Activated CD8-positive, alpha-beta T cell treated with anti-CD3 and anti-CD28 coated beads for 36 hours (primary cell): Measurements from ENCODE around the gene MTMR12. TPM values are rescaled to one million over a fixed set of nuclear protein-coding genes. Genes with fewer than 3 reads are reported as not detected.

Experiments
- ATAC-seq: fragments of 200-7000 bp; cut with Tn5 transposase; one replicate; pipeline ENCODE4 v1.10.0; 2021; ENCODE audit warnings: mild to moderate bottlenecking, moderate library complexity
- CTCF ChIA-PET: fragments of 350-600 bp; sonication (Branson Sonifier 250); formaldehyde crosslinking; loops from one replicate; lab custom pipeline; 2021; ENCODE audit warnings: antibody characterized with exemption; lab: Charles Lee
- POLR2A ChIA-PET: fragments of 350-600 bp; sonication (Branson Sonifier 250); formaldehyde crosslinking; loops from one replicate; lab custom pipeline; 2021; ENCODE audit warnings: antibody characterized with exemption; lab: Charles Lee
- DNase-seq: peaks from one replicate; pipeline ENCODE4 v3.0.0-alpha.2; 2020
- H3K27ac Mint-ChIP-seq: one replicate; pipeline ENCODE4 v1.8.0; 2021; ENCODE audit warnings: mild to moderate bottlenecking, mixed read lengths
- H3K27me3 Mint-ChIP-seq: one replicate; pipeline ENCODE4 v1.8.0; 2021; ENCODE audit warnings: mixed read lengths
- H3K36me3 Mint-ChIP-seq: one replicate; pipeline ENCODE4 v1.8.0; 2021; ENCODE audit warnings: low read depth, mixed read lengths
- H3K4me1 Mint-ChIP-seq: one replicate; pipeline ENCODE4 v1.8.0; 2021; ENCODE audit warnings: low read depth, mixed read lengths
- H3K4me3 Mint-ChIP-seq: one replicate; pipeline ENCODE4 v1.8.0; 2021; ENCODE audit warnings: mild to moderate bottlenecking, moderate library complexity, mixed read lengths
- H3K9me3 Mint-ChIP-seq: one replicate; pipeline ENCODE4 v1.8.0; 2021; ENCODE audit warnings: mixed read lengths
- intact Hi-C: fragments of 100-400 bp; cut with micrococcal nuclease; formaldehyde crosslinking; loops from one replicate; pipeline ENCODE4 v1.10.0; 2022
- total RNA-seq, 2 experiments: library from RNA; stranded (reverse); gene quantifications; one replicate each; pipeline ENCODE4 v1.2.3, GENCODE V29; 2021
- TF ChIP-seq, protein P1 (sequence below): fragments of 200-600 bp; IDR thresholded peaks from one replicate; pipeline ENCODE4 v1.8.0; 2022; ENCODE audit warnings: antibody characterized with exemption, mild to moderate bottlenecking

Gene MTMR12
- total RNA-seq, 2 experiments from 2014 or later: 19.7 to 19.9 TPM

DNA sequence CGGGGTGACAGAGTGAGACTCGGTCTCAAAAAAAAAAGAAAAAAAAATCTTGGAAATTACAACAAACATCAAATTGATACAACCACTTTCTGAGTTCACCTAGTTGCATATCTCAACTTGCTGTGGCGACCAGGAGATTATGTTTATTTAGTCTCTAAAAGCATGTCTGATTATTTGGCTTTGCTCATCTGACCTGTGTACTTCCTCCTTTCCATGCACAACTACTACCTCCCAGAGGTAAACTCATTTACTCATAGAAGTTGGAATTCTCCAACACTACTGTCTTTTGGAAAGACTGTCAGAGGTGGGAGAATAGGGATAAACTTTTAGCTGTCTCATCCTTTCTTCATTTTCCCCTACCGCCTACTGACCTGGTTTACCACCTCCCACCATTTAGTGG is 42.6 kb downstream of the MTMR12 start:
- no peak overlapping the region for H3K4me3 Mint-ChIP-seq

GRCh38 chr5:32265902-32266301 is 46.8 kb downstream of the MTMR12 start:
- H3K27me3 Mint-ChIP-seq: no peaks in the 10 kb centered on the region
- no peak overlapping the region for H3K4me3 Mint-ChIP-seq
- POLR2A ChIA-PET: no interaction called here
- peaks cover 47% of the 10 kb centered on the region for H3K36me3 Mint-ChIP-seq
- DNase-seq: no peak
- no peaks in the 10 kb centered on the region for H3K9me3 Mint-ChIP-seq
- no peak overlapping the region for H3K27ac Mint-ChIP-seq
- ATAC-seq: no peak
- H3K4me1 Mint-ChIP-seq: peaks cover 8% of the 10 kb centered on the region
- TF ChIP-seq, protein P1, sequence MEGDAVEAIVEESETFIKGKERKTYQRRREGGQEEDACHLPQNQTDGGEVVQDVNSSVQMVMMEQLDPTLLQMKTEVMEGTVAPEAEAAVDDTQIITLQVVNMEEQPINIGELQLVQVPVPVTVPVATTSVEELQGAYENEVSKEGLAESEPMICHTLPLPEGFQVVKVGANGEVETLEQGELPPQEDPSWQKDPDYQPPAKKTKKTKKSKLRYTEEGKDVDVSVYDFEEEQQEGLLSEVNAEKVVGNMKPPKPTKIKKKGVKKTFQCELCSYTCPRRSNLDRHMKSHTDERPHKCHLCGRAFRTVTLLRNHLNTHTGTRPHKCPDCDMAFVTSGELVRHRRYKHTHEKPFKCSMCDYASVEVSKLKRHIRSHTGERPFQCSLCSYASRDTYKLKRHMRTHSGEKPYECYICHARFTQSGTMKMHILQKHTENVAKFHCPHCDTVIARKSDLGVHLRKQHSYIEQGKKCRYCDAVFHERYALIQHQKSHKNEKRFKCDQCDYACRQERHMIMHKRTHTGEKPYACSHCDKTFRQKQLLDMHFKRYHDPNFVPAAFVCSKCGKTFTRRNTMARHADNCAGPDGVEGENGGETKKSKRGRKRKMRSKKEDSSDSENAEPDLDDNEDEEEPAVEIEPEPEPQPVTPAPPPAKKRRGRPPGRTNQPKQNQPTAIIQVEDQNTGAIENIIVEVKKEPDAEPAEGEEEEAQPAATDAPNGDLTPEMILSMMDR: no peak
- CTCF ChIA-PET: no interaction called here
- intact Hi-C loops: no loop called here

More for the DNA sequence above, 42.6 kb downstream of the MTMR12 start:
- peaks cover 27% of the 10 kb centered on the region for H3K36me3 Mint-ChIP-seq
- CTCF ChIA-PET: interaction anchor here (1.0 kb wide), 1 partner anchor 59 kb away, joined by 4 read pairs; no protein-coding TSS in a partner anchor
- DNase-seq (no peak), ATAC-seq (no peak)
- no peaks in the 10 kb centered on the region for H3K9me3 Mint-ChIP-seq
- intact Hi-C loops: no loop called here
- H3K4me1 Mint-ChIP-seq: no peaks in the 10 kb centered on the region
- no peaks in the 10 kb centered on the region for H3K27me3 Mint-ChIP-seq
- TF ChIP-seq, protein P1: no peak
- H3K27ac Mint-ChIP-seq: no peak overlapping the region
- POLR2A ChIA-PET: no interaction called here

DNA sequence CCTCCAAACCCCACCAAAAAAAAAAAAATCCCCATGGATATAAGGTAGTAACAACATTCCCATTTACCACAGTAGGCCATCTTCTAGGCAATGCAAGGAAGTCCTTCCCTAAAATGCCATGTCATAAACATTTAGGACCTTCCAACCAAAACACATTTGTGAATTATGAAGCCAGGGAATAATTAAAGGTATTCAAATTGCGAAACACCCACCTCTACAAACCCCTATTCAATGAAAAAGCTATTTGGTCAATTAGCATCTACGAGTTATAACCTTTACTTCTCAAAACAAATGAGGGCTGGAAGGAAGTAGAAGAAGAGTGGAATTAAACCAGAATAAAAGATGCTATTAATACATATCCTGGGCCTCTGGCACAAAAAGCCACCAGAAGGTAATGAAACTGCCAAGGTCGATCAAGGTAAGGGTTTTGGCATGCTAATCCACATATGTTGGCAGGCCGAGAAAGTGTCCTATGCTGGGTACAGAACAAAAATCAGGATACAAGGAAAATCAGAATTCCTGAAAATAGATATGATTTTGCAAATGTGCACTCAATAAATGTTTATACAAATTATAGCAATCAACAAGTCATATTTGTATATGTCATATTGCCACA is 47.7 kb downstream of the MTMR12 start:
- Mint-ChIP-seq H3K4me3 (no peak overlapping the region), H3K27ac (no peak overlapping the region), H3K9me3 (no peaks in the 10 kb centered on the region), H3K27me3 (no peaks in the 10 kb centered on the region), H3K4me1 (peaks cover 9% of the 10 kb centered on the region), H3K36me3 (peaks cover 48% of the 10 kb centered on the region)
- TF ChIP-seq, protein P1: no peak
- CTCF ChIA-PET: no interaction called here
- intact Hi-C loops: no loop called here
- POLR2A ChIA-PET: interaction anchor here (0.6 kb wide), 1 partner anchor 1136 kb away, joined by 3 read pairs; no protein-coding TSS in a partner anchor
- DNase-seq: no peak
- ATAC-seq: no peak

GRCh38 chr5:32263684-32264083 is 49.1 kb downstream of the MTMR12 start:
- no peaks in the 10 kb centered on the region for H3K27me3 Mint-ChIP-seq

GRCh38 chr5:32261198-32261597 is 51.5 kb downstream of the MTMR12 start:
- Mint-ChIP-seq H3K4me3 (no peak overlapping the region), H3K36me3 (peaks cover 52% of the 10 kb centered on the region), H3K27me3 (no peaks in the 10 kb centered on the region), H3K27ac (peak overlapping the region; percentile 70), H3K4me1 (peaks cover 10% of the 10 kb centered on the region), H3K9me3 (no peaks in the 10 kb centered on the region)
- TF ChIP-seq, protein P1: no peak
- peak; percentile 37 for DNase-seq
- intact Hi-C loops: no loop called here
- ChIA-PET POLR2A (no interaction called here), CTCF (interaction anchor here (1.3 to 3.7 kb wide), 3 partner anchors 13 to 68 kb away, joined by 4 to 16 read pairs (median 5); no protein-coding TSS in a partner anchor)
- peak; percentile 95 for ATAC-seq

More at GRCh38 chr5:32263684-32264083, 49.1 kb downstream of the MTMR12 start:
- CTCF ChIA-PET: interaction anchor here (1.0 to 1.4 kb wide), 2 partner anchors 9 to 17 kb away, joined by 3 to 4 read pairs; no protein-coding TSS in a partner anchor
- no peak overlapping the region for H3K27ac Mint-ChIP-seq
- intact Hi-C loops: no loop called here
- POLR2A ChIA-PET: no interaction called here
- ATAC-seq (no peak), DNase-seq (no peak)
- H3K36me3 Mint-ChIP-seq: peaks cover 54% of the 10 kb centered on the region
- TF ChIP-seq, protein P1: no peak
- H3K4me3 Mint-ChIP-seq: no peak overlapping the region
- H3K4me1 Mint-ChIP-seq: peaks cover 10% of the 10 kb centered on the region
- H3K9me3 Mint-ChIP-seq: no peaks in the 10 kb centered on the region
